GM23248 (cell line): Measurements from ENCODE around the gene C9orf85.

Experiments
- EZH2 ChIP-seq: fragments of 200-600 bp; sonication (generic); IDR thresholded peaks from 2 replicates; pipeline ENCODE4 v1.6.1; 2018; ENCODE audit warnings: antibody characterized with exemption, mild to moderate bottlenecking; ENCODE audit not compliant: insufficient read depth, poor library complexity, severe bottlenecking
- EZH2phosphoT487 ChIP-seq: fragments of 200-600 bp; sonication (generic); IDR thresholded peaks from 2 replicates; pipeline ENCODE4 v1.6.1; 2018; ENCODE audit warnings: antibody characterized with exemption, moderate library complexity, mild to moderate bottlenecking, low read depth; ENCODE audit not compliant: insufficient read depth

DNA sequence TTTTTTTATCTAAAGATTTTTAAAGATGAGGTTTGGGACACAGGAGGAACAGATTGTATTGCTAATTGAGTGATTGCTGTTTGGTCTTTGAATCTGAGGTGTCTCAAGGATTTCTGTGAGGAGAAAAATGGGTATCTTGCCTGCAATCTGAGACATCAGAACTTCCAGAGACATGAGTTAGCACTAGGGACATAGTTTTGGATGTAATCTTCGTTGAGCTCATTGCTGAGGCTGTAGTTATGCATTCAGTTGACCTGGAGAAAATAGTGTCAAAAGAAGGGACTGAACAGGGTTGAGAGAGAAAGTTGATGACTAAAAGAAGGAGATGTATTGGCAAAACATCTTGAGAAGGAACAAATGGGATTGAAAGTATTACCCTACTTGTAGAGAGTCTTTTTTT, 24.6 kb downstream of the C9orf85 start:
- TF ChIP-seq EZH2phosphoT487 (no peak), EZH2 (no peak)
